Measurements from ENCODE around the gene ZFR. TPM values are rescaled to one million over a fixed set of nuclear protein-coding genes. Genes with fewer than 3 reads are reported as not detected.

ZFR gene
- total and polyA plus RNA-seq, 2 experiments from 2014 or later, result 103 to 124 TPM

GRCh38 chr5:32319926-32320543 lies 124.5 kb downstream of the ZFR start:
- Histone ChIP-seq H3K9me3 (ENCODE audit: low read depth) (no peaks in the 10 kb centered on the region), H3K27ac (no peak overlapping the region), H3K4me3 (no peak overlapping the region), H3K4me1 (ENCODE audit: insufficient read depth) (0 out of 2 replicates have a peak, but pooled peaks cover 5% of the 10 kb centered on the region), H3K9ac (no peak overlapping the region), H3K27me3 (replicated peaks; ENCODE audit: insufficient read depth) (no peaks in the 10 kb centered on the region), H3K9me2 (ENCODE audit: insufficient read depth) (no peaks in the 10 kb centered on the region), H3K79me2 (ENCODE audit: insufficient read depth) (no peaks in the 10 kb centered on the region), H3F3A (ENCODE audit: insufficient read depth) (no peaks in the 10 kb centered on the region), H3K4me2 (ENCODE audit: unreplicated experiment) (no peak overlapping the region), H4K20me1 (ENCODE audit: insufficient read depth) (no peaks in the 10 kb centered on the region), H2AFZ (no peak overlapping the region), H3K36me3 (ENCODE audit: low read depth) (no peaks in the 10 kb centered on the region)
- WGBS, 2 experiments (ENCODE audit: low coverage in 1 of 2, low lambda C conversion rate in 2 of 2, missing lambda C conversion rate in 2 of 2), result 55 to 56% methylated on average over 7 of the region's 7 CpGs
- TF ChIP-seq EZH2phosphoT487 (IDR thresholded peaks at IDR 0.05; ENCODE audit: insufficient read depth, low read depth) (no peak), EZH2 (IDR thresholded peaks at IDR 0.05; ENCODE audit: insufficient read depth, poor library complexity, severe bottlenecking) (no peak)
- in situ Hi-C loops (cut with MboI), result loop anchor here (25.0 kb wide), 1 partner anchor 483 kb away; no protein-coding TSS in a partner anchor
- no peak for DNase-seq

DNA sequence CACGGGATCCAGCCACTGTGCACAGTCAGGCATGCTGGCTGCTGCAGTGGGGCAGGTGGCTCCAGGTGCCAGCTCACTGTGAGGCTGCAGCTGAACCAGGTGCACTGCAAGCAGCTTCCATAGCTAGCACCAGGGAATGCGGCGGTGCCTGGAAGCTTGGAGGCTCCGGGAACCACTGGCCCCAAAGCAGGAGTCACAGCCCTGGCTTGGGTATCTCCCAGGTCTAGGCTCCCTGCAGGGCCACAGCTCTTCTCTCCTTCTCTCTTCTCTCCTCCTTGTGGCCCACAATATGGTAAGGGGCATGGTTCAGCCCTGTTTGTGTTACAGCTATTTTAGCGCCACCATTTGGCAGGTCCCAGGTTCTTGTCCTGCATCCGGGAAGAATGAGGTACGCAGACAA lies 125.1 kb downstream of the ZFR start:
- H3K27ac ChIP-seq, result no peak overlapping the region
- no peak overlapping the region for H3K9ac ChIP-seq
- DNase-seq, result no peak
- H3K4me1 ChIP-seq (ENCODE audit: insufficient read depth), result 0 out of 2 replicates have a peak, but pooled peaks cover 5% of the 10 kb centered on the region
- no peaks in the 10 kb centered on the region for H3K9me2 ChIP-seq (ENCODE audit: insufficient read depth)
- no peaks in the 10 kb centered on the region for H3K79me2 ChIP-seq (ENCODE audit: insufficient read depth)
- no peak overlapping the region for H3K4me2 ChIP-seq (ENCODE audit: unreplicated experiment)
- H4K20me1 ChIP-seq (ENCODE audit: insufficient read depth), result no peaks in the 10 kb centered on the region
- H3K27me3 ChIP-seq (replicated peaks; ENCODE audit: insufficient read depth), result no peaks in the 10 kb centered on the region
- H3K9me3 ChIP-seq (ENCODE audit: low read depth), result no peaks in the 10 kb centered on the region
- in situ Hi-C loops (cut with MboI), result loop anchor here (25.0 kb wide), 1 partner anchor 482 kb away; no protein-coding TSS in a partner anchor
- TF ChIP-seq EZH2 (IDR thresholded peaks at IDR 0.05; ENCODE audit: insufficient read depth, poor library complexity, severe bottlenecking), result no peak
- no peak for TF ChIP-seq EZH2phosphoT487 (IDR thresholded peaks at IDR 0.05; ENCODE audit: insufficient read depth, low read depth)
- 80 to 88% methylated on average over 7 of the region's 7 CpGs for WGBS, 2 experiments (ENCODE audit: low coverage in 1 of 2, low lambda C conversion rate in 2 of 2, missing lambda C conversion rate in 2 of 2)
- no peaks in the 10 kb centered on the region for H3F3A ChIP-seq (ENCODE audit: insufficient read depth)
- no peaks in the 10 kb centered on the region for H3K36me3 ChIP-seq (ENCODE audit: low read depth)
- no peak overlapping the region for H3K4me3 ChIP-seq
- H2AFZ ChIP-seq, result no peak overlapping the region

GRCh38 chr5:32317041-32317440 lies 127.5 kb downstream of the ZFR start:
- Histone ChIP-seq H3F3A (ENCODE audit: insufficient read depth) (no peaks in the 10 kb centered on the region), H3K9me3 (ENCODE audit: low read depth) (no peaks in the 10 kb centered on the region), H3K4me2 (ENCODE audit: unreplicated experiment) (no peak overlapping the region), H3K9me2 (ENCODE audit: insufficient read depth) (no peaks in the 10 kb centered on the region), H3K4me1 (ENCODE audit: insufficient read depth) (0 out of 2 replicates have a peak, but pooled peaks cover 5% of the 10 kb centered on the region), H3K27me3 (replicated peaks; ENCODE audit: insufficient read depth) (no peaks in the 10 kb centered on the region), H3K36me3 (ENCODE audit: low read depth) (no peaks in the 10 kb centered on the region), H3K9ac (no peak overlapping the region), H4K20me1 (ENCODE audit: insufficient read depth) (no peaks in the 10 kb centered on the region), H2AFZ (peak overlapping the region; percentile 33; the same call in 1 of the 2 replicates), H3K27ac (no peak overlapping the region), H3K79me2 (ENCODE audit: insufficient read depth) (peaks cover under 1% of the 10 kb centered on the region; the same call in 1 of the 2 replicates), H3K4me3 (no peak overlapping the region)
- WGBS, 2 experiments (ENCODE audit: low coverage in 1 of 2, low lambda C conversion rate in 2 of 2, missing lambda C conversion rate in 2 of 2), result 75 to 85% methylated on average over 7 of the region's 7 CpGs
- TF ChIP-seq EZH2phosphoT487 (IDR thresholded peaks at IDR 0.05; ENCODE audit: insufficient read depth, low read depth) (no peak), EZH2 (IDR thresholded peaks at IDR 0.05; ENCODE audit: insufficient read depth, poor library complexity, severe bottlenecking) (no peak)
- in situ Hi-C loops (cut with MboI), result loop anchor here (25.0 kb wide), 1 partner anchor 480 kb away; no protein-coding TSS in a partner anchor
- DNase-seq, result peak; percentile 31

DNA sequence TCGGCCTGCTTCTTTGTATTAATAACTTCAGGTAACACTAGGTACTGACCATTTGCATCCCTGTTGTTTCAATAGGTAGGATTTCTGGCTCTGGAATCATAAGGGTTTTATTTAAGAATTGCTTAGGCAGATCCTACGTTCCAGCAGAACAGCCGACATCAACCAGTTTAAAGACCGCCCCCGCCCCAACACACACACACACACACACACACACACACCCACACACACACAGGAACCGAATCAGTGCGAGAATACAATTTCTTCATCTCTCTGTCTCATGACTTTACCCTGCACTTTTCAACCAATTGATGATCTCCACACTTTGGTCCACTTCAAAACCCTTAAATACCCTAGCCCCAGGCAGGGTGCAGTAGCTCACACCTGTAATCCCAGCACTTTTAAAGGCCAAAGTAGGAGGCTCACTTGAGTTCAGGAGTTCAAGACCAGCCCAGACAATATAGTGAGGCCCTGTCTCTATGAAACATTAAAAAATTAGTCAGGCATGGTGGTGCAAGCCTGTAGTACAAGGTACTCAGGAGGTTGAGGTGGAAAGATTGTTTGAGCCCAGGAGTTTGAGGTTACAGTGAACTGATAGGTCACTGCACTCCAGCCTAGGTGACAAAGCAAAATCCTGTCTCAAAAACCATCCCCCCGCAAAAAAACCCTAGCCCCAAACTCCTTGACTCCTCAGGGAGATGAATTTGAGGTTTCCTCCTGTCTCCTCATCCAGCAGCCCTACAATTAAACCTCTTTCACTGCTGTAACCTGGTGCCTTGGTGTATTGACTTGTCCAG lies 129.1 kb downstream of the ZFR start:
- TF ChIP-seq EZH2phosphoT487 (IDR thresholded peaks at IDR 0.05; ENCODE audit: insufficient read depth, low read depth) (no peak), EZH2 (IDR thresholded peaks at IDR 0.05; ENCODE audit: insufficient read depth, poor library complexity, severe bottlenecking) (no peak)
- Histone ChIP-seq H3K4me2 (ENCODE audit: unreplicated experiment) (no peak overlapping the region), H3K9me3 (ENCODE audit: low read depth) (no peaks in the 10 kb centered on the region), H3K9me2 (ENCODE audit: insufficient read depth) (no peaks in the 10 kb centered on the region), H3F3A (ENCODE audit: insufficient read depth) (peaks cover 8% of the 10 kb centered on the region; the same call in 1 of the 2 replicates), H3K27ac (no peak overlapping the region), H3K79me2 (ENCODE audit: insufficient read depth) (peaks cover 16% of the 10 kb centered on the region), H3K4me3 (no peak overlapping the region), H2AFZ (no peak overlapping the region), H4K20me1 (ENCODE audit: insufficient read depth) (no peaks in the 10 kb centered on the region), H3K27me3 (replicated peaks; ENCODE audit: insufficient read depth) (no peaks in the 10 kb centered on the region), H3K4me1 (ENCODE audit: insufficient read depth) (peaks cover 14% of the 10 kb centered on the region), H3K9ac (no peak overlapping the region), H3K36me3 (ENCODE audit: low read depth) (no peaks in the 10 kb centered on the region)
- WGBS, 2 experiments (ENCODE audit: low coverage in 1 of 2, low lambda C conversion rate in 2 of 2, missing lambda C conversion rate in 2 of 2), result 72 to 73% methylated on average over 8 of the region's 8 CpGs
- no peak for DNase-seq
- in situ Hi-C loops (cut with MboI), result loop anchor here (25.0 kb wide), 1 partner anchor 478 kb away; no protein-coding TSS in a partner anchor
